HL-60 (cell line): ENCODE results near the gene SHOX.

Source experiments
- CTCF ChIP-seq: IDR thresholded peaks from one replicate; pipeline ENCODE4 v1.5.1; 2011; ENCODE audit warnings: low read length, control low read depth, inconsistent platforms; ENCODE audit not compliant: insufficient read depth
- POLR2AphosphoS5 ChIP-seq: IDR thresholded peaks from 2 replicates; pipeline ENCODE4 v1.6.1; 2012; ENCODE audit warnings: low read depth
- REST ChIP-seq: IDR thresholded peaks from 2 replicates; pipeline ENCODE4 v1.6.1; 2012; ENCODE audit warnings: low read depth; ENCODE audit not compliant: insufficient replicate concordance

- TF ChIP-seq CTCF = no peak
- TF ChIP-seq POLR2AphosphoS5 = no peak
- TF ChIP-seq REST = no peak
These were observed 22.7 kb downstream of the SHOX start for GRCh38 chrX:653306-653705.
